Smooth muscle cell (in vitro differentiated cells): Measurements from ENCODE around the gene SLC39A3. TPM values are rescaled to one million over a fixed set of nuclear protein-coding genes. Genes with fewer than 3 reads are reported as not detected.

Experiments
- DNase-seq: peaks from one replicate; lab custom pipeline; 2025; ENCODE audit not compliant: unreplicated experiment; lab: John Stamatoyannopoulos, UW
- H2AFZ ChIP-seq: fragments of 200-600 bp; sonication (generic); 2 replicates; pipeline ENCODE4 v1.6.0; 2016; ENCODE audit warnings: antibody characterized with exemption, low read depth, mild to moderate bottlenecking
- H3F3A ChIP-seq: fragments of 200-600 bp; sonication (generic); 2 replicates; pipeline ENCODE4 v1.6.0; 2017; ENCODE audit warnings: antibody characterized with exemption, low read depth
- H3K27ac ChIP-seq: fragments of 200-600 bp; sonication (generic); 2 replicates; pipeline ENCODE4 v1.5.1; 2016; ENCODE audit warnings: low read depth, mild to moderate bottlenecking
- H3K27me3 ChIP-seq: fragments of 200-600 bp; sonication (generic); 2 replicates; pipeline ENCODE4 v1.6.1; 2016; ENCODE audit warnings: low read depth, mild to moderate bottlenecking
- H3K36me3 ChIP-seq: fragments of 200-600 bp; sonication (generic); 2 replicates; pipeline ENCODE4 v1.5.1; 2016; ENCODE audit warnings: low read depth
- H3K4me1 ChIP-seq: fragments of 200-600 bp; sonication (generic); 2 replicates; pipeline ENCODE4 v1.5.1; 2016; ENCODE audit warnings: low read depth
- H3K4me2 ChIP-seq: fragments of 200-600 bp; sonication (generic); 2 replicates; pipeline ENCODE4 v1.6.0; 2016; ENCODE audit warnings: mild to moderate bottlenecking
- H3K4me3 ChIP-seq: fragments of 200-600 bp; sonication (generic); 2 replicates; pipeline ENCODE4 v1.5.1; 2016; ENCODE audit warnings: mild to moderate bottlenecking
- H3K79me2 ChIP-seq: fragments of 200-600 bp; sonication (generic); 2 replicates; pipeline ENCODE4 v1.6.0; 2016; ENCODE audit warnings: low read depth, mild to moderate bottlenecking
- H3K9ac ChIP-seq: fragments of 200-600 bp; sonication (generic); 2 replicates; pipeline ENCODE4 v1.6.0; 2016; ENCODE audit warnings: low read depth
- H3K9me3 ChIP-seq: fragments of 200-600 bp; sonication (generic); replicated peaks from 2 replicates; pipeline ENCODE4 v1.5.1; 2016; ENCODE audit warnings: low read depth
- H4K20me1 ChIP-seq: fragments of 200-600 bp; sonication (generic); 2 replicates; pipeline ENCODE4 v1.6.0; 2016; ENCODE audit warnings: low read depth
- CTCF ChIP-seq: fragments of 200-600 bp; sonication (generic); IDR thresholded peaks from 2 replicates; pipeline ENCODE4 v1.5.1; 2017; ENCODE audit warnings: borderline replicate concordance, mild to moderate bottlenecking, antibody characterized with exemption; ENCODE audit not compliant: insufficient read depth, poor library complexity, severe bottlenecking
- WGBS: methylation state at CpG from one replicate; pipeline ENCODE4 v1.1.7; 2016; ENCODE audit warnings: low lambda C conversion rate; 5-methylcytosine and 5-hydroxymethylcytosine counted together
- polyA plus RNA-seq: library from polyadenylated mRNA; unstranded; fragments of >200 nt; fragmentation: Nextera tagmentation; extraction: Ambion mirVana; gene quantifications from 2 replicates; pipeline ENCODE4 v1.2.1, GENCODE V29; 2016
- total RNA-seq: library from RNA; depleted of rRNA; stranded (reverse); fragments of >200 nt; gene quantifications from 2 replicates; pipeline ENCODE4 v1.2.3, GENCODE V29; 2014

Gene SLC39A3
- total and polyA plus RNA-seq, 2 experiments from 2014 or later, result 24.2 to 46.1 TPM

GRCh38 chr19:2703077-2703437 is 36.8 kb downstream of the SLC39A3 start:
- Histone ChIP-seq H3K4me2 (peak overlapping the region; percentile 76), H3F3A (peaks cover 8% of the 10 kb centered on the region), H3K27me3 (peaks cover 9% of the 10 kb centered on the region), H3K36me3 (no peaks in the 10 kb centered on the region), H2AFZ (no peak overlapping the region), H3K9ac (no peak overlapping the region), H3K9me3 (no peaks in the 10 kb centered on the region), H3K79me2 (no peaks in the 10 kb centered on the region), H3K27ac (no peak overlapping the region), H3K4me3 (peak overlapping the region; percentile 38), H4K20me1 (no peaks in the 10 kb centered on the region), H3K4me1 (no peaks in the 10 kb centered on the region)
- 81% methylated on average over 5 of the region's 5 CpGs for WGBS
- DNase-seq, result no peak
- TF ChIP-seq CTCF, result no peak

GRCh38 chr19:2702170-2703076 is 37.4 kb downstream of the SLC39A3 start, which contains the start of gene GNG7:
Gene GNG7 (minus strand): TSS chr19:2702694. CDS start chr19:2520688, 182,006 bp downstream.
- H3K4me3 ChIP-seq, result peak within 1 kb of the TSS; percentile 58
- 6% methylated on average over 25 of the region's 77 CpGs for WGBS
- H3K4me1 ChIP-seq, result no peaks in the 10 kb centered on the region
- H3F3A ChIP-seq, result peaks cover 8% of the 10 kb centered on the region
- no peak for TF ChIP-seq CTCF
- peaks cover 9% of the 10 kb centered on the region for H3K27me3 ChIP-seq
- H3K9ac ChIP-seq, result no peak within 1 kb of the TSS
- no peaks in the 10 kb centered on the region for H3K79me2 ChIP-seq
- H4K20me1 ChIP-seq, result no peaks in the 10 kb centered on the region
- peak within 1 kb of the TSS; percentile 82 for H3K4me2 ChIP-seq
- H2AFZ ChIP-seq, result no peak within 1 kb of the TSS
- DNase-seq, result peak; percentile 76
- H3K36me3 ChIP-seq, result no peaks in the 10 kb centered on the region
- H3K9me3 ChIP-seq, result no peaks in the 10 kb centered on the region
- H3K27ac ChIP-seq, result no peak within 1 kb of the TSS

- peak overlapping the region; percentile 82 for H3K4me2 ChIP-seq
- WGBS, result 29% methylated on average over 5 of the region's 9 CpGs
Measured at GRCh38 chr19:2701361-2702169, 38.3 kb downstream of the SLC39A3 start.

More at GRCh38 chr19:2701361-2702169, 38.3 kb downstream of the SLC39A3 start:
- no peak for DNase-seq
- Histone ChIP-seq H3K27ac (no peak overlapping the region), H3F3A (peaks cover 8% of the 10 kb centered on the region), H4K20me1 (no peaks in the 10 kb centered on the region), H3K4me1 (no peaks in the 10 kb centered on the region), H3K79me2 (no peaks in the 10 kb centered on the region), H3K9me3 (no peaks in the 10 kb centered on the region), H3K36me3 (no peaks in the 10 kb centered on the region), H3K4me3 (peak overlapping the region; percentile 58), H3K9ac (no peak overlapping the region), H3K27me3 (peaks cover 9% of the 10 kb centered on the region), H2AFZ (no peak overlapping the region)
- TF ChIP-seq CTCF, result no peak
